A549 (cell line): Measurements from ENCODE around the gene AQP5.

ENCODE experiments used
- CBX2 ChIP-seq: fragments of 200-600 bp; sonication (generic); IDR thresholded peaks from 2 replicates; pipeline ENCODE4 v1.6.1; 2016; ENCODE audit warnings: low read depth, mild to moderate bottlenecking, borderline replicate concordance
- EP300 ChIP-seq, 2 experiments: fragments of >200 bp; sonication (Bioruptor Twin); formaldehyde crosslinking; IDR thresholded peaks; 2 replicates in 1 of 2; 3 replicates in 1 of 2; pipeline ENCODE4 v1.6.1; 2016 to 2017
- FOSL2 ChIP-seq, 2 experiments: fragments of 450-650 bp in 1 of 2; fragments of >200 bp in 1 of 2; sonication (Bioruptor Twin) in 1 of 2; formaldehyde crosslinking; IDR thresholded peaks; 2 replicates each; pipeline versions ENCODE4 v1.5.0 to v1.6.1; 2016 to 2020; ENCODE audit warnings: mild to moderate bottlenecking in 1 of 2, moderate library complexity in 1 of 2
- HDAC2 ChIP-seq: fragments of 200-600 bp; sonication (generic); IDR thresholded peaks from 2 replicates; pipeline ENCODE4 v1.6.1; 2016
- HES2 ChIP-seq: fragments of >200 bp; sonication (Bioruptor Twin); formaldehyde crosslinking; IDR thresholded peaks from 2 replicates; pipeline ENCODE4 v1.6.1; 2016
- MAZ ChIP-seq: fragments of 150-350 bp; IDR thresholded peaks from 2 replicates; pipeline ENCODE4 v1.6.1; 2014; ENCODE audit warnings: antibody characterized with exemption, low read depth, low read length, borderline replicate concordance
- NFE2L2 ChIP-seq: fragments of 150-350 bp; conservative IDR thresholded peaks from 2 replicates; pipeline ENCODE4 v1.6.1; 2014; ENCODE audit warnings: low read length
- TF ChIP-seq, protein P1 (sequence below): fragments of >200 bp; sonication (Bioruptor Twin); formaldehyde crosslinking; IDR thresholded peaks from 3 replicates; pipeline ENCODE4 v1.5.1; 2016
- TF ChIP-seq, protein P2 (sequence below): IDR thresholded peaks from 2 replicates; pipeline ENCODE4 v1.6.1; 2012

- TF ChIP-seq CBX2, result no peak
- TF ChIP-seq, protein P1, sequence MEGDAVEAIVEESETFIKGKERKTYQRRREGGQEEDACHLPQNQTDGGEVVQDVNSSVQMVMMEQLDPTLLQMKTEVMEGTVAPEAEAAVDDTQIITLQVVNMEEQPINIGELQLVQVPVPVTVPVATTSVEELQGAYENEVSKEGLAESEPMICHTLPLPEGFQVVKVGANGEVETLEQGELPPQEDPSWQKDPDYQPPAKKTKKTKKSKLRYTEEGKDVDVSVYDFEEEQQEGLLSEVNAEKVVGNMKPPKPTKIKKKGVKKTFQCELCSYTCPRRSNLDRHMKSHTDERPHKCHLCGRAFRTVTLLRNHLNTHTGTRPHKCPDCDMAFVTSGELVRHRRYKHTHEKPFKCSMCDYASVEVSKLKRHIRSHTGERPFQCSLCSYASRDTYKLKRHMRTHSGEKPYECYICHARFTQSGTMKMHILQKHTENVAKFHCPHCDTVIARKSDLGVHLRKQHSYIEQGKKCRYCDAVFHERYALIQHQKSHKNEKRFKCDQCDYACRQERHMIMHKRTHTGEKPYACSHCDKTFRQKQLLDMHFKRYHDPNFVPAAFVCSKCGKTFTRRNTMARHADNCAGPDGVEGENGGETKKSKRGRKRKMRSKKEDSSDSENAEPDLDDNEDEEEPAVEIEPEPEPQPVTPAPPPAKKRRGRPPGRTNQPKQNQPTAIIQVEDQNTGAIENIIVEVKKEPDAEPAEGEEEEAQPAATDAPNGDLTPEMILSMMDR, result no peak
- TF ChIP-seq MAZ, result no peak
- no peak for TF ChIP-seq NFE2L2
- no peak for TF ChIP-seq HDAC2
- no peak for TF ChIP-seq HES2
- TF ChIP-seq, protein P2, sequence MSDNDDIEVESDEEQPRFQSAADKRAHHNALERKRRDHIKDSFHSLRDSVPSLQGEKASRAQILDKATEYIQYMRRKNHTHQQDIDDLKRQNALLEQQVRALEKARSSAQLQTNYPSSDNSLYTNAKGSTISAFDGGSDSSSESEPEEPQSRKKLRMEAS, result no peak
- TF ChIP-seq EP300 (IDR thresholded peaks at IDR 0.05), result no peak
- TF ChIP-seq FOSL2 (IDR thresholded peaks at IDR 0.05), result no peak
- no peak for TF ChIP-seq FOSL2 (CRISPR knock-in tag; IDR thresholded peaks at IDR 0.05)
These were observed 18.6 kb upstream of the AQP5 start for GRCh38 chr12:49942921-49943624.
